ENCODE data around the gene GPER1.

- TF ChIP-seq TAF1 (IDR thresholded peaks at IDR 0.05; ENCODE audit: borderline replicate concordance, insufficient read depth, low read length), result no peak
- TF ChIP-seq REST (IDR thresholded peaks at IDR 0.05; ENCODE audit: insufficient read depth in 1 of 2, low read depth in 2 of 2, low read length in 2 of 2), result no peak
- TF ChIP-seq POLR2AphosphoS5 (IDR thresholded peaks at IDR 0.05; ENCODE audit: low read depth, low read length), result no peak
- no peak for TF ChIP-seq SIN3A (IDR thresholded peaks at IDR 0.05; ENCODE audit: borderline replicate concordance, insufficient read depth, low read length)
- no peak for TF ChIP-seq FOXP2 (optimal IDR thresholded peaks at IDR 0.05; ENCODE audit: borderline replicate concordance, extremely low read depth, extremely low read length, insufficient read depth)
These were observed 24.2 kb downstream of the GPER1 start for GRCh38 chr7:1112109-1112508.

Measured in PFSK-1 (cell line).